GM19328 (cell line): ENCODE data around the gene TMED5.

Source experiments
- ATAC-seq: cut with Tn5 transposase; IDR thresholded peaks from one replicate; pipeline ENCODE4 v1.9.1; 2021; ENCODE audit warnings: mild to moderate bottlenecking, moderate library complexity; ENCODE audit not compliant: unreplicated experiment

TMED5 gene

DNA sequence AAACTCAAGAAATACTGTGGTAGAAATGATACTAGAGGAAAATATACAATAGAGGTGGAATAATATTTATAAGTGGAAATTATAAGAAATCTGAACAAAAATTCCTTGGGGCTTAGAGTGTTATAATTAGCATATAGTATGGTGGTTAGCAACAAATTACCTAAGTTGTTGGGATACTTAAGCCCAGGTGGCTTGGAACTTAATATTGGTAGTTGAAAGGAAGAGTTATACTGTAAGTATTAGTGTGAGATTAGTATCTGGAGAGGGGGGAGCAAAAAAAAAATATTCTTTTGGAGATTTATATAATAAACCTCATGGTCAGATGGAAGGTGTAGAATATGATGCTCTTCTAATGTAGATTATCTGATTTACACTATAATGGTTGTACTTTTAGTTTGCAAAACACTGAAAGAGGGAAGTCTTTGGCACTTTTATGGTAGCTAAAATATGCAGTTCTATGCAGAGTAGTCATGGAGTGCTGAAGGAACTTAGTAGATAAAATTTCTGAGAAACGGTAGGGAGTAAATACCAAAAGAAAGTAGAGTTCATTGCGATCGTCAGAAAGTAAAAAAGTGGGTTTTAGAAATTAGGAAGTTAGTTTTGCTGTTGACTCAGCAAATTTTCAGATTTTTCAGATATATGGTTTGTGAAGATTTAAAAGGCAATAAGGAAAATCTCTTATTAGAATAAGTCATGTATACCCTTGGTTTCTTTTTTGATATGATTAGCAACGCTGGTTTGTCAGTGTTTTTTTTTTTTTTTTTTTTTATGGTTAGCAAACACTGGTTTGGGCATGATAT lies 55.5 kb downstream of the TMED5 start:
- no peak for ATAC-seq

DNA sequence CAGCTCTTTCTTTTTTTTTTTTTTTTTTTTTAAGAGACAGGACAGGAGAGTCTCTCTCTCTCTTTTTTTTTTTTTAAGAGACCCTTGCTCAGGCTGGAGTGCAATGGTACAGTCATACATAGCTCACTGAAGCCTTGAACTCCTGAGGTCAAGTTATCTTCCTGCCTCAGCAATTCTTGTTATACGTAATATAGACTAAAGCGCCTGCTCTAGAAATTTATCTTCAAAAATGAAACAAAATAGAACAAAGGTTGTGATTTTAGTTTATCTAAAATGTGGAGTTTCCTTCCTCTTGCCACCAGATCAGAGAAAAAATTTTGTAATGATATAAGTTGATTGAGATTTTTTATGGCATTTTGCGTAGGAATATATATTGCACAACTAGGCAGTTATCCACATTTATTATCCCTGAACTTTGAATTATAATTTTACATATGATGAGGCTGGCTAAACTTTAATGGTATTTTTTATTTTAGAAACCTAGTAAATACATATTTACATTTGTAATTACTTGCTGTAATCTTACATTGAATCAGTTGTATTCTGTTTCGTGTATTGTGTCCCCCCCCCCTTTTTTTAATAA lies 56.9 kb downstream of the TMED5 start:
- ATAC-seq: no peak

DNA sequence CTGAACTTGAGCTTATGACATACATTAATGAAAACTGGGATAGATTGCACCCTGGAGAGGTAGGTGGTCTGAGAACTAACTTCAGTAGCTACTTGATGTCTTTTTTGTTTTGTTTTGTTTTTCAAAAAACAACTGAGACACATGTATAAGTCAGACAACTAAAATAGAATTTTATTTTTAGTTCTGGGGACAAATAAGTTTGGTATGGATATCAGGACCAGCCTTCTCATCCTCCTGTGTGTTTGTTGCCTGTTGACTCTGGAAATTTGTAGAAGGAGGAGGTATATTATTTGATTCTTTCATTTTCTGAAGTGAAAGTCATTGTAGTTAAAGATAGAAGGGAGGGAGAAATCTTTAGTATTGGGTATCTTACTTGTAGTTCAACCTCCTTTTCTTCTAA lies 59.6 kb downstream of the TMED5 start:
- ATAC-seq: no peak

DNA sequence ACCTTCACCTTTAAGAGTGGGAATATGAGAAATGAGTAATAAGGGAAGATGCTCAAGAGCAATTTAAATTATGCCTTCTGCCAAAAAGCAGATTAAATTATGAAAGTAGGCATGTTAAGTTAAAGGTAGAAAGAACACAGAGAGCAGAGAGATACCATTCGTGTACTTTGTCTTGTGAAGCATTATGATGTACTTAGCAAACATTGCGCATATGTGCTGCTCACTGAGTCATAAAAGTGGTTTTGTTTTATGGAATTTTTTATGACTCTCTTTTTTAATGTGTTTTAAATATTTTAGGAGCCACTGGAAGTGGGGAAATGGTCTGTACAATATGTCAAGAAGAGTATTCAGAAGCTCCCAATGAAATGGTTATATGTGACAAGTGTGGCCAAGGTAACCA lies 65.8 kb downstream of the TMED5 start:
- no peak for ATAC-seq

DNA sequence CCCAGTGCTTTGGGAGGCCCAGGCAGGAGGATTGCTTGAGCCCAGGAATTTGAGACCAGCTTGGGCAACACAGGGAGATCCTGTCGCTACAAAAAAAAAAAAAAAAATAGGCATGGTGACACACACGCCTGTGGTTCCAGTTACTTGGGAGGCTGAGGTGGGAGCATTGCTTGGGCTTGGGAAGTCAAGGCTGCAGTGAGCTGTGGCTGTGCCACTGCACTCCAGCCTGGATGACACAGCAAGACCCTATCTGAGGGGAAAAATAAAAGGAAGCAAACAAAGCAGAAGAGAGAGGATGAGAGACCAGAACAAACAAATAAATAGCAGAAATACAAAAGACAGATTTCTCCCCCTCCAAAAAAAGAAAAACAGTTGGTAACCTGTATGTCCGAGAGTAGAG lies 67.1 kb downstream of the TMED5 start:
- no peak for ATAC-seq

DNA sequence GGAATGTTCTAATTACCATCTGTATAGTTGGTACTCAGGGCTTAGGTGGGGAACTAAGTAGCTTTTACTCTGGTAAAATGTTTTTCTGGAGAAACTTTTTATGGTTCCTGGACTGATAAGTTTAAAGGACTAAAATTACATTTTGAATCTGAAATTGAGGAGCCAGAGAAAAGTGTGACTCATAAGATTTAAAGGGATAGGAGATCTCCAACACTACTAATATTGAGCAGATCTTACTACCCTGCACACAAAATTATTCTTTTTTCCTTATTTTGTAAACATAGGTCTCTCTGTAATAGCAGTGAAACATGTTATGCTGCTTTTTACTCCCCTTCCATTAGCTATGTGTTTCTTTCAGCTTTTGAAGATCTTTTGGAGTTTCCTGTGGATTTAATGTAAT lies 68.7 kb downstream of the TMED5 start:
- ATAC-seq: no peak

DNA sequence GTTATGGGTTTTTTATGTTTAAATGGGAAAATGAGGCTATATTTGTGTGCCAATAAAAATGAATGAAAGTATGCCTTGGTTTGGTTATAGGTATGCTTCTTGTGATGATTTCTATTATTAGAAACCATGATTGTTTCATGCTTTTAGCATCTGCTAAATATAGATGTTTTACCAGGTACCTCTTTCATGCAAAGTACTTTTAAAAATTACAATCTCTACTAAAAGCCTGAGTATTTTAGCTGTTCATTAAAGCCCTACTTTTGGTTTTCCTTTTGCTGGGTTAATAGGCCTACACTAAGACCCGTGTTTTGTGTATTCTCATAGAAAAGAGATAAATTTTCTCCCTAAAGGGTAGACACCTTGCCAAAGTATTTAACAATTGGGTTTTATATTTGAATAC lies 69.1 kb downstream of the TMED5 start:
- ATAC-seq: no peak

DNA sequence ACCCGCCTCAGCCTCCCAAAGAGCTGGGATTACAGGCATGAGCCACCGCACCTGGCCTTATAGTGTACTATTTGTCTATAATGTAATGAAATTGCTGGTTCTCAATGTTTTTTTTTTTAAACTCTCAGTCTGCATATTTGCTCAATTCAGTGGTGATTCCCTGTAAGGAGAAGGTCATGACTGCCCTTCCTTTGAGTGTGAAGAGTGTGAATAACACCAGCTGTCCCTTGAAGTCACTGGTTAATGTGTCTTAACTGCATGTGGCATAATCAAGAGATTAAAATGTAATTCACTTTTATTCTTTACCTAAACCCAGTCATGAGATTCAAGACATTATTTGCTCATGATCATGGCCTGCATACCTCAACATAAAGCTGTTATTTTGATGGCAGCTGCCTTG lies 70.6 kb downstream of the TMED5 start:
- ATAC-seq: no peak

DNA sequence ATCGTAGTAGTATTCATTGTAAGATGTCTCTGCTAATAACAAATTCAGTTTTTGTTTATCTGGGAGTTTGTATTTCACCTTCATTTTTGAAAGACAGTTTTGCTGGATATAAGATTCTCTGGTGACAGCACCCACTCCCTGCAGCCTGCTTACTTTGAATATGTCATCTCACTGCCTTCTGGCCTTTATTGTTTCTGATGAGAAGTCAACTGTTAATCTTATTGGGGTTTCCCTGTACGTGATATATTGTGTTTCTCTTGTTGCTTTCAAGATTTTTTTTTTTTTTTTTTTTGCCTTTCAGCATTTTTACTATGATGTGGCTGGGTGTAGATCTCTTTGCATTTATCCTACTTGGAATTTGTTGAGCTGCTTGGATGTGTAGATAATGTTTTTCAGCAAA lies 71.9 kb downstream of the TMED5 start:
- no peak for ATAC-seq

DNA sequence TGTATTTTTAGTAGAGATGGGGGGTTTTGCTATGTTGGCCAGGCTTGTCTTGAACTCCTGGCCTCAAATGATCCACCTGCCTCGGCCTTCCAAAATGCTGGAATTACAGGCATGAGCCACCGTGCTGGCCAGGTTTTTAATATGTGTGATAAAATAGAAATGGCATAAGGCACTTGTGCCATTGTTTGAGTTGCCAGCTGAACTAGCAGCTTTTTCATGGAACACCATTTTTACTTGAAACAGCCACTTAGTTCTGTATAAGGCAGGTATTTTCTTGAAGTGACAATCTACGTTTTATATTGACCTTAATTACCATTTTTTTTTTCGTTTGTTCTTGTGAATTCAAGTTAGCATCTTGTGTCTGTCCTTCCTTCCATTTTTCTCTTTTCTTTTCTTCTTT lies 72.8 kb downstream of the TMED5 start:
- ATAC-seq: no peak

DNA sequence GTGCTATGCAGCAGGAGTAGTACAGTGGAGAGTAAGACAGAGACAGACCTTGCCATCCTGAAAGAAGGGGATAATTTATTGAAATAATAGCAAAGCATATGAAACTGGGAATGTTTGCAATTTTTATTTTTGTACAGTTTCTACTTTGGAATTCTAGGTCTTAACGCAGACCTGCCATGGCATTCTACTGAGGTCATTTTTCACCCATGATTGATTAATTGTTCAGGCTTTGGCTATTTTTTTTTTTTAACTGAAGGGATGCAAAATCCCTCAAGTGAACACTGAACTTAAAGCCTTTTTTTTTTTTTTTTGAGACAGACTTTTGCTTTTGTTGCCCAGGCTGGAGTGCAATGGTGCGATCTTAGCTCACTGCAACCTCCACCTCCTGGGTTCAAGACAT lies 74.0 kb downstream of the TMED5 start:
- ATAC-seq: no peak

DNA sequence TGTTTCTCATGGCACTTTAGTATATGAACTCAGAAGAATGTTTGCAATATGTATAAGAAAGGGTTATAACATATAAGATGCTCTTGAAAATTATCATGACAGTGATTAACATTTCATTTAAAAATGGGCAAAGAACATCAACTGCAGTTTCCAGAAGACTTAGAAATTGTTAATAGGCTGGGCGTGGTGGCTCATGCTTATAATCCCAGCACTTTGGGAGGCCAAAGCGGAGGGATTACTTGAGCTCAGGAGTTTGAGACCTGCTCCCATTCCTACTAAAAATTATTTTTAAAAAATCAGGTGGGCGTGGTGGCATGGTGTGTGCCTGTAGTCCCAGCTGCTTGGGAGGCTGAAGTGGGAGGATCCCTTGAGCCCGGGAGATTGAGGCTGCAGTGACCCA lies 78.1 kb downstream of the TMED5 start:
- no peak for ATAC-seq
